H1 (cell line): ENCODE results near the gene MAMSTR. TPM values are rescaled to one million over a fixed set of nuclear protein-coding genes. Genes with fewer than 3 reads are reported as not detected.

Experiments
- ASH2L ChIP-seq: fragments of 200-600, 300-600 bp; sonication (generic); IDR thresholded peaks from one replicate; pipeline ENCODE4 v1.7.1; 2017; ENCODE audit warnings: low read length
- CHD7 ChIP-seq: fragments of 300-600 bp; sonication (generic); IDR thresholded peaks from 2 replicates; pipeline ENCODE4 v1.7.1; 2012; ENCODE audit warnings: low read length, moderate library complexity, mild to moderate bottlenecking, inconsistent platforms; ENCODE audit not compliant: insufficient replicate concordance
- E2F6 ChIP-seq: IDR thresholded peaks from 2 replicates; pipeline ENCODE4 v1.6.1; 2012; ENCODE audit warnings: inconsistent platforms
- EP300 ChIP-seq, 2 experiments: IDR thresholded peaks; 1 replicate in 1 of 2; 2 replicates in 1 of 2; pipeline ENCODE4 v1.6.1; 2011 to 2012; ENCODE audit warnings: low read depth in 2 of 2, low read length in 2 of 2, mild to moderate bottlenecking in 2 of 2, borderline replicate concordance in 1 of 2, inconsistent platforms in 1 of 2, moderate library complexity in 1 of 2
- SAP30 ChIP-seq: fragments of 300-600 bp; sonication (generic); IDR thresholded peaks from 2 replicates; pipeline ENCODE4 v1.7.1; 2012; ENCODE audit warnings: low read length, moderate library complexity, mild to moderate bottlenecking, inconsistent platforms; ENCODE audit not compliant: insufficient read depth, insufficient replicate concordance
- SRF ChIP-seq: IDR thresholded peaks from 2 replicates; pipeline ENCODE4 v1.6.1; 2011; ENCODE audit warnings: mild to moderate bottlenecking, low read depth, low read length, moderate library complexity
- TEAD4 ChIP-seq: IDR thresholded peaks from 2 replicates; pipeline ENCODE4 v1.6.1; 2012; ENCODE audit warnings: low read depth, low read length, inconsistent platforms, mixed read lengths
- USF2 ChIP-seq: IDR thresholded peaks from 2 replicates; pipeline ENCODE4 v1.6.1; 2011; ENCODE audit warnings: low read length, improper control_type of control experiment
- polyA plus RNA-seq, 7 experiments: library from polyadenylated mRNA; depleted of rRNA in 3 of 7; stranded (reverse) in 5 of 7; unstranded in 2 of 7; fragments of >200 nt in 5 of 7; fragments of 200-250 nt in 2 of 7; gene quantifications; 1 replicate in 5 of 7; 2 replicates in 1 of 7; 4 replicates in 1 of 7; pipeline versions ENCODE4 v1.2.1 to v1.2.3, GENCODE V29; 2011 to 2013; ENCODE audit warnings: missing spikeins in 2 of 7, mixed read lengths in 2 of 7
- total RNA-seq: library from RNA; stranded (reverse); fragmentation: NEBNext Ultra II Directional; extraction: Animal tissue kit (Norgen Biotek cat#: 25700); gene quantifications from 2 replicates; pipeline ENCODE4 v1.2.1, GENCODE V29; 2021

MAMSTR gene
- total and polyA plus RNA-seq, 2 of the 8 experiments (the other 6 are each of a cell fraction or from before 2014, with no cell fraction given): 2.0 to 2.3 TPM

- TF ChIP-seq CHD7: no peak
- TF ChIP-seq USF2: no peak
- no peak for TF ChIP-seq SAP30
- TF ChIP-seq ASH2L: no peak
- TF ChIP-seq E2F6: no peak
- TF ChIP-seq EP300 (IDR thresholded peaks at IDR 0.05; ENCODE audit: borderline replicate concordance in 1 of 2, low read depth in 2 of 2, low read length in 2 of 2): no peak
- no peak for TF ChIP-seq TEAD4
- no peak for TF ChIP-seq SRF
Observed at GRCh38 chr19:48683349-48683748, 36.2 kb downstream of the MAMSTR start (continued).
